Fibroblast of lung (primary cell): ENCODE results near the gene HNMT. TPM values are rescaled to one million over a fixed set of nuclear protein-coding genes. Genes with fewer than 3 reads are reported as not detected.
"Not testable (repeated sequence)": the region's sequence is repeated elsewhere in the genome, so short reads cannot be mapped to it uniquely, and the experiment has no call there.

Source experiments
- DNase-seq, 2 donors: peaks; one replicate each; pipeline versions ENCODE4 v3.0.0 to v3.0.0-alpha.2; 2010; ENCODE audit warnings: low read depth in 2 of 2
- H2AFZ ChIP-seq: 2 replicates; pipeline ENCODE4 v1.5.1; 2012; ENCODE audit warnings: low read length, control low read depth, inconsistent platforms
- H3K27ac ChIP-seq: 2 replicates; pipeline ENCODE4 v1.5.1; 2011; ENCODE audit warnings: low read length, control low read depth; ENCODE audit not compliant: insufficient read depth
- H3K27me3 ChIP-seq: 2 replicates; pipeline ENCODE4 v1.5.1; 2011; ENCODE audit warnings: mild to moderate bottlenecking, low read length; ENCODE audit not compliant: control insufficient read depth, insufficient read depth
- H3K36me3 ChIP-seq: 2 replicates; pipeline ENCODE4 v1.5.1; 2011; ENCODE audit warnings: low read length; ENCODE audit not compliant: control insufficient read depth, insufficient read depth
- H3K4me1 ChIP-seq: 2 replicates; pipeline ENCODE4 v1.5.1; 2011; ENCODE audit warnings: low read length; ENCODE audit not compliant: control insufficient read depth, insufficient read depth; ENCODE audit errors: extremely low read depth
- H3K4me2 ChIP-seq: 2 replicates; pipeline ENCODE4 v1.5.1; 2011; ENCODE audit warnings: low read length, control low read depth; ENCODE audit not compliant: insufficient read depth; ENCODE audit errors: extremely low read depth
- H3K4me3 ChIP-seq, 4 experiments: fragments of 200-600 bp in 1 of 4; sonication (generic) in 1 of 4; replicated peaks in 1 of 4; 2 replicates each; pipeline ENCODE4 v1.5.1; 2011 to 2016; ENCODE audit warnings: low read length in 4 of 4, low read depth in 3 of 4, mild to moderate bottlenecking in 3 of 4, control low read depth in 2 of 4, inconsistent platforms in 1 of 4, mixed read lengths in 1 of 4; ENCODE audit not compliant: insufficient read depth in 1 of 4; ENCODE audit errors: control extremely low read depth in 1 of 4
- H3K79me2 ChIP-seq: 2 replicates; pipeline ENCODE4 v1.5.1; 2012; ENCODE audit warnings: mild to moderate bottlenecking, low read length, inconsistent platforms; ENCODE audit not compliant: control insufficient read depth, insufficient read depth
- H3K9ac ChIP-seq: 2 replicates; pipeline ENCODE4 v1.5.1; 2011; ENCODE audit warnings: mild to moderate bottlenecking, low read length, control low read depth; ENCODE audit not compliant: insufficient read depth
- H3K9me3 ChIP-seq: 2 replicates; pipeline ENCODE4 v1.5.1; 2012; ENCODE audit warnings: low read depth, low read length; ENCODE audit not compliant: control insufficient read depth, insufficient read depth
- H4K20me1 ChIP-seq: 2 replicates; pipeline ENCODE4 v1.5.1; 2011; ENCODE audit warnings: low read length; ENCODE audit not compliant: control insufficient read depth, insufficient read depth; ENCODE audit errors: extremely low read depth
- EZH2 ChIP-seq: IDR thresholded peaks from 2 replicates; pipeline ENCODE4 v1.5.1; 2012; ENCODE audit warnings: low read length, control low read depth, mild to moderate bottlenecking; ENCODE audit errors: missing control alignments
- polyA plus RNA-seq, 2 donors: library from polyadenylated mRNA; depleted of rRNA in 1 of 2; stranded (reverse) in 1 of 2; unstranded in 1 of 2; fragments of >200 nt; gene quantifications; 2 replicates each; pipeline ENCODE4 v1.2.1, GENCODE V29; 2011 to 2012; ENCODE audit warnings: missing spikeins in 1 of 2
- total RNA-seq: library from RNA; depleted of rRNA; stranded (reverse); fragments of >200 nt; gene quantifications from 2 replicates; pipeline ENCODE4 v1.2.1, GENCODE V29; 2014
- TF ChIP-seq, protein P1 (sequence below), 2 donors: IDR thresholded peaks in 1 of 2; conservative IDR thresholded peaks in 1 of 2; 1 replicate in 1 of 2; 2 replicates in 1 of 2; pipeline ENCODE4 v1.5.1; 2011 to 2012; ENCODE audit warnings: low read length in 2 of 2, control low read depth in 1 of 2, inconsistent platforms in 1 of 2, low read depth in 1 of 2, mild to moderate bottlenecking in 1 of 2

Gene HNMT
- total and polyA plus RNA-seq, 2 donors (not counting 1 experiment from before 2014, with no cell fraction given): 45.9 to 163 TPM

DNA sequence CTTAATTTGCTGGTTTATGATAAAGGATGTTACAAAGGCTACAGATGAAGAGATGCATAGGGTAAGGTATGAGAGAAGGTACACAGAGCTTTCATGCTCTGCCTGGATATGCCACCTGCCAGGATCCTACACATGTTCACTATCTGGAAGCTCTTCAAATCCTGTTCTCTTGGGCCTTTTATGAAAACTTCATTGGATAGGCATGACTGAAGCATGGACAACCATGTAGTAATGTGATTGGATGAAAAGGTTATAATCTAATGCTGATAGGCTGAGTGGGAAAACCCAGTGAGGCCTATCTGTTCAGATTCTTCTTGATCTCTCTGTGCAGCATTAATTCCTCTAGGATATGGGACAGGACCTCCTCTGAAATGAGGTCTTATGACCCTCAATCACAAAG lies 26.8 kb downstream of the HNMT start:
- Histone ChIP-seq H3K27ac (no peak overlapping the region), H3K9ac (no peak overlapping the region), H3K4me3 (no peak overlapping the region), H3K4me1 (no peaks in the 10 kb centered on the region), H3K9me3 (no peaks in the 10 kb centered on the region), H3K36me3 (no peaks in the 10 kb centered on the region), H3K27me3 (no peaks in the 10 kb centered on the region), H3K79me2 (no peaks in the 10 kb centered on the region), H3K4me2 (no peak overlapping the region), H2AFZ (no peak overlapping the region), H4K20me1 (no peaks in the 10 kb centered on the region)
- DNase-seq: no peak
- TF ChIP-seq, protein P1, sequence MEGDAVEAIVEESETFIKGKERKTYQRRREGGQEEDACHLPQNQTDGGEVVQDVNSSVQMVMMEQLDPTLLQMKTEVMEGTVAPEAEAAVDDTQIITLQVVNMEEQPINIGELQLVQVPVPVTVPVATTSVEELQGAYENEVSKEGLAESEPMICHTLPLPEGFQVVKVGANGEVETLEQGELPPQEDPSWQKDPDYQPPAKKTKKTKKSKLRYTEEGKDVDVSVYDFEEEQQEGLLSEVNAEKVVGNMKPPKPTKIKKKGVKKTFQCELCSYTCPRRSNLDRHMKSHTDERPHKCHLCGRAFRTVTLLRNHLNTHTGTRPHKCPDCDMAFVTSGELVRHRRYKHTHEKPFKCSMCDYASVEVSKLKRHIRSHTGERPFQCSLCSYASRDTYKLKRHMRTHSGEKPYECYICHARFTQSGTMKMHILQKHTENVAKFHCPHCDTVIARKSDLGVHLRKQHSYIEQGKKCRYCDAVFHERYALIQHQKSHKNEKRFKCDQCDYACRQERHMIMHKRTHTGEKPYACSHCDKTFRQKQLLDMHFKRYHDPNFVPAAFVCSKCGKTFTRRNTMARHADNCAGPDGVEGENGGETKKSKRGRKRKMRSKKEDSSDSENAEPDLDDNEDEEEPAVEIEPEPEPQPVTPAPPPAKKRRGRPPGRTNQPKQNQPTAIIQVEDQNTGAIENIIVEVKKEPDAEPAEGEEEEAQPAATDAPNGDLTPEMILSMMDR (conservative IDR thresholded peaks at IDR 0.05 in 1 of 2, IDR thresholded peaks at IDR 0.05 in 1 of 2; ENCODE audit: low read depth in 1 of 2, low read length in 2 of 2): no peak
- TF ChIP-seq EZH2: no peak

DNA sequence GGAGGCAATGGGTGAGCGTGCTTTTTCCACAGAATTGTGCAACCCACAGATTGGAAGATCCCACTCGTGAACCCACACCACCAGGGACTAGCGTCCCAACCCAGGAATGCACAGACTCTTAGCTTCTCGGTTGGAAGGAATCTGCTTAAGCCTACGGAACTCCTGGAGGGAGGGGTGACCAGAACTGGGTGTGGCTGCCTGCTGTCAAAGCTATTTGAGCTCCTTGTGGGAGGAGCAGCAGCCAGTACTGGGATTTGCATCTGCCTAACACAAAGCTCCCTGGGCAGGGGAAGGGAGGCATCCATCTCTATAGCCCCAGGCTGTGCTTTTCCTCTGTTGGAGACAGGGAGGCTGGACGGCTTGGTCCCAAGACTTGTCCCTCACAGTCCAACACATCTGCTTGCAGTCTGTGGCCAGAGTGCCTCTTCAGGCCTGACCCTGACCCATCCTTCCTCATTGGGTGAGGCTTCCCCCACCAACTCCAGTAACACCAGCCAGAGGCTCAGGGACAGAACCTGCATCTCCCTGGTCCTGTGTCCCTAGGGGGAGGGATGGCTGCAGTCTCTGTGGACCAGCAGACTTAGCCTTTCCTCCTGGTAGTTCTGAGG lies 27.9 kb downstream of the HNMT start:
- TF ChIP-seq, protein P1 (conservative IDR thresholded peaks at IDR 0.05 in 1 of 2, IDR thresholded peaks at IDR 0.05 in 1 of 2; ENCODE audit: low read depth in 1 of 2, low read length in 2 of 2): no peak
- no peak for TF ChIP-seq EZH2
- Histone ChIP-seq H2AFZ (no peak overlapping the region), H3K4me2 (no peak overlapping the region), H3K4me1 (no peaks in the 10 kb centered on the region), H3K4me3 (no peak overlapping the region), H3K36me3 (no peaks in the 10 kb centered on the region), H3K9me3 (no peaks in the 10 kb centered on the region), H4K20me1 (no peaks in the 10 kb centered on the region), H3K9ac (no peak overlapping the region), H3K27me3 (no peaks in the 10 kb centered on the region), H3K79me2 (no peaks in the 10 kb centered on the region), H3K27ac (no peak overlapping the region)
- DNase-seq: no peak

DNA sequence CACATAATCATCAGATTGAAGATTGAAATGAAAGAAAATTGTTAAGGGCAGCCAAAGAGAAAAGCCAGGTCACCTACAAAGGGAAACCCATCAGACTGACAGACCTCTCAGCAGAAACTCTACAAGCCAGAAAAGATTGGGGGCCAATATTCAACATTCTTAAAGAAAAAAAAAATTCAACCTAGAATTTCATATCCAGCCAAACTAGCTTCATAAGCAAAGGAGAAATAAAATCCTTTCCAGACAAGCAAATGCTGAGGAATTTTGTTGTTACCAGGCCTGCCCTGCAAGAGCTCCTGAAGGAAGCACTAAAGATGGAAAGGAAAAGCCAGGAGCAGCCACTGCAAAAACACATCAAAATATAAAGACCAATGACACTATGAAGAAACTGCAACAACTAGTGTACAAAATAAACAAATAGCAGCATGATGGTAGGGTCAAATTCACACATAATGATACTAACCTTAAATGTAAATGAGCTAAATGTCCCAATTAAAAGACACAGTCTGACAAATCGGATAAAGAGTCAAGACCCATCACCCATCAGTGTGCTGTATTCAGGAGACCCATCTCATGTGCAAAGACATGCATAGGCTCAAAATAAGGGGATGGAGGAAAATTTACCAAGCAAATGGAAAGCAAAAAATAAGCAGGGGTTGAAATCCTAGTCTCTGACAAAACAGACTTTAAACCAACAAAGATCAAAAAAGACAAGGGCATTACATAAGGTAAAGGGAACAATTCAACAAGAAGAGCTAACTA lies 29.6 kb downstream of the HNMT start:
- H3K9ac ChIP-seq, H3K27me3 ChIP-seq, H3K4me2 ChIP-seq, DNase-seq, H2AFZ ChIP-seq, H4K20me1 ChIP-seq, H3K27ac ChIP-seq, H3K36me3 ChIP-seq, H3K4me3 ChIP-seq, H3K79me2 ChIP-seq, H3K9me3 ChIP-seq, H3K4me1 ChIP-seq: not testable (repeated sequence)

DNA sequence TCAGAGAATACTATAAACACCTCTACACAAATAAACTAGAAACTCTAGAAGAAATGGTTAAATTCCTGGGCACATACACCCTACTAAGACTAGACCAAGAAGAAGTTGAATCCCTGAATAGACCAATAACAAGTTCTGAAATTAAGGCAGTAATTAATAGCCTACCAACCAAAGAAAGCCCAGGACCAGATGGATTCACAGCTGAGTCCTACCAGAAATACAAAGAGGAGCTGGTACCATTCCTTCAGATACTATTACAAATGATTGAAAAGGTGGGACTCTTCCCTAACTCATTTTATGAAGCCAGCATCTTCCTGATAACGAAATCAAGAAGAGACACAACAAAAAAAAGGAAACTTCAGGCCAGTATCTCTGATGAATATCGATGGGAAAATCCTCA lies 31.1 kb downstream of the HNMT start:
- not testable (repeated sequence) for H3K4me3 ChIP-seq, H3K79me2 ChIP-seq, H3K9me3 ChIP-seq, H3K4me1 ChIP-seq, H4K20me1 ChIP-seq, H3K9ac ChIP-seq, DNase-seq, H2AFZ ChIP-seq, H3K27me3 ChIP-seq, H3K36me3 ChIP-seq, H3K4me2 ChIP-seq, H3K27ac ChIP-seq

DNA sequence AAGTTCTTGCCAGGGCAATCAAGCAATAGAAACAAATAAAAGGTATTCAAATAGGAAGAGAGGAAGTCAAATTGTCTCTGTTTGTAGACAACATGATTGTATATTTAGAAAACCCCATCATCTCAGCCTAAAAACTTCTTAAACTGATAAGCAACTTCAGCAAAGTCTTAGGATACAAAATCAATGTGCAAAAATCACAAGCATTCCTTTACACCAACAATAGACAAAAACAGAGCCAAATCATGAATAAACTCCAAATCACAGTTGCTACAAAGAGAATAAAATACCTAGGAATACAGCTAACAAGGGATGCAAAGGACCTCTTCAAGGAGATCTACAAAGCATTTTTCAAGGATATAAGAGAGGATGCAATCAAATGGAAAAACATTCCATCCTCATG lies 31.9 kb downstream of the HNMT start:
- DNase-seq, H3K36me3 ChIP-seq: not testable (repeated sequence)

More for the DNA sequence above, 31.9 kb downstream of the HNMT start:
- H3K9me3 ChIP-seq, H3K4me2 ChIP-seq, H3K79me2 ChIP-seq, H2AFZ ChIP-seq, H4K20me1 ChIP-seq, H3K4me1 ChIP-seq, H3K9ac ChIP-seq, H3K27me3 ChIP-seq, H3K4me3 ChIP-seq, H3K27ac ChIP-seq: not testable (repeated sequence)
